T47D (cell line): ENCODE data around the gene GABRR2.
A peak's percentile ranks its signal among the peaks of the same experiment; 100 is the strongest.
"Not testable (repeated sequence)": the region's sequence is repeated elsewhere in the genome, so short reads cannot be mapped to it uniquely, and the experiment has no call there.

Experiments used
- DNase-seq, 2 experiments: peaks; one replicate each; pipeline versions ENCODE4 v3.0.0 to v3.0.0-alpha.2; 2011 to 2012; ENCODE audit warnings: low read depth in 1 of 2, low spot score in 1 of 2
- JUND ChIP-seq: IDR thresholded peaks from 2 replicates; pipeline ENCODE4 v1.6.1; 2012; ENCODE audit warnings: low read depth
- in situ Hi-C: cut with HindIII; loops from 2 replicates; pipeline ENCODE4 v1.10.0; 2016; ENCODE audit warnings: low sequenced_read_pairs, low pct_unique_long_range_greater_than_20kb

The GABRR2 gene

GRCh38 chr6:89297695-89298351 is 17.3 kb downstream of the GABRR2 start:
- DNase-seq = peak in 1 of 2 experiments; percentile 33
- TF ChIP-seq JUND = no peak
- in situ Hi-C loops = no loop called here

- DNase-seq = no peak
- TF ChIP-seq JUND = no peak
- in situ Hi-C loops = no loop called here
Observed at GRCh38 chr6:89295981-89296380, 19.1 kb downstream of the GABRR2 start.

GRCh38 chr6:89295116-89295515 is 20.0 kb downstream of the GABRR2 start:
- in situ Hi-C loops, DNase-seq: not testable (repeated sequence)

GRCh38 chr6:89291256-89291819 is 23.8 kb downstream of the GABRR2 start:
- no peak for DNase-seq
- in situ Hi-C loops = no loop called here
- no peak for TF ChIP-seq JUND

GRCh38 chr6:89290401-89291155 is 24.5 kb downstream of the GABRR2 start:
- TF ChIP-seq JUND = no peak
- in situ Hi-C loops = no loop called here
- DNase-seq = no peak

GRCh38 chr6:89289710-89290109 is 25.4 kb downstream of the GABRR2 start:
- no peak for DNase-seq
- in situ Hi-C loops = no loop called here
- TF ChIP-seq JUND = no peak

GRCh38 chr6:89287351-89288028 is 27.6 kb downstream of the GABRR2 start:
- in situ Hi-C loops = no loop called here
- no peak for TF ChIP-seq JUND
- DNase-seq = no peak

GRCh38 chr6:89286516-89286915 is 28.6 kb downstream of the GABRR2 start:
- no peak for TF ChIP-seq JUND
- in situ Hi-C loops = no loop called here
- DNase-seq = no peak

- in situ Hi-C loops = no loop called here
- DNase-seq = no peak
- TF ChIP-seq JUND = no peak
Observed at GRCh38 chr6:89284963-89285735, 29.9 kb downstream of the GABRR2 start.

- TF ChIP-seq JUND = no peak
- in situ Hi-C loops = no loop called here
- DNase-seq = no peak
Observed at GRCh38 chr6:89284081-89284480, 31.0 kb downstream of the GABRR2 start.

- no peak for DNase-seq
- in situ Hi-C loops = no loop called here
- TF ChIP-seq JUND = no peak
Observed at GRCh38 chr6:89282749-89283148, 32.4 kb downstream of the GABRR2 start.

GRCh38 chr6:89281779-89282246 is 33.3 kb downstream of the GABRR2 start:
- DNase-seq = peak in 1 of 2 experiments; percentile 42
- in situ Hi-C loops = no loop called here
- TF ChIP-seq JUND = no peak
